Stimulated activated CD8-positive, alpha-beta memory T cell treated with anti-CD3 and anti-CD28 coated beads, Interleukin-15, amount 100 ng/mL, for 1 hour (primary cell): Measurements from ENCODE around the gene OLFM1.
"Not testable (repeated sequence)": the region's sequence is repeated elsewhere in the genome, so short reads cannot be mapped to it uniquely, and the experiment has no call there.

Experiments
- DNase-seq: peaks from one replicate; pipeline ENCODE4 v3.0.0-alpha.2; 2020; ENCODE audit warnings: low read depth

OLFM1 gene

DNA sequence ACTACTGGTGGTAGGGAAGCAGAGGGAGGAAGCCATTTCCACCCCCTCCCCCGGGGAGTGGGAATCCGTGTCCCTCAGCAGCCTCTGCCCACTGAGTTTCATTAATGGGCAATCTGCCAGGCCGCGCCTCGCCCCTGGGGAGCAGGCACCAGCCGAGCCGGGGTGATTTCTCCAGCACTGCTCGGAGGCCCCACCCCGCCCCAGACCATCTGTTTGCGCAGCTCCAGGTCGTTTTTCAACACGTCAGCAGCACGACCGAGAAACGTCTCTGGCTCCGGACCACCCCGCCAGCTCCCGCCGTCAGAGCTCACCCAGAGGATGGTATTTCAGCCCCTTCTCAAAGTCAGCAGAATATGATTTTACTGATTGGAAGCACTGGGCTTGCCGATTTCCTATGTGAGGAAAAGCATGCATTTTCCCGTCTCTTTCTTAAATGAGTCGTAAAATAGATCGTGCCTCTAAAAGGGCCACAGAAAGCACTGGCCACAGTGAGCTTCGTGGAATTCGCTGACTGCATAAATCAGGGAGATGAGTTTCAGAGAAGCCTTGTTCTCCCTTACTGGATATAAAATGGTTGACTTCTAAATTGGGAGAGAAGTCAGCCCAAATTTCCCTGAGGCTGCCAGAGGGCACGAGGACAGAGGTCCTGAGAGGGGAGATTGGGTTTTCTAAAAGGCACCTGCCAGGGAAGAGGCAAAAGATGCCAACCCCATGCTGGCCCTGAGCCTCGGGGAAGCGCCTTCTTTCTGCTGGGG, 47.0 kb downstream of the OLFM1 start:
- no peak for DNase-seq

DNA sequence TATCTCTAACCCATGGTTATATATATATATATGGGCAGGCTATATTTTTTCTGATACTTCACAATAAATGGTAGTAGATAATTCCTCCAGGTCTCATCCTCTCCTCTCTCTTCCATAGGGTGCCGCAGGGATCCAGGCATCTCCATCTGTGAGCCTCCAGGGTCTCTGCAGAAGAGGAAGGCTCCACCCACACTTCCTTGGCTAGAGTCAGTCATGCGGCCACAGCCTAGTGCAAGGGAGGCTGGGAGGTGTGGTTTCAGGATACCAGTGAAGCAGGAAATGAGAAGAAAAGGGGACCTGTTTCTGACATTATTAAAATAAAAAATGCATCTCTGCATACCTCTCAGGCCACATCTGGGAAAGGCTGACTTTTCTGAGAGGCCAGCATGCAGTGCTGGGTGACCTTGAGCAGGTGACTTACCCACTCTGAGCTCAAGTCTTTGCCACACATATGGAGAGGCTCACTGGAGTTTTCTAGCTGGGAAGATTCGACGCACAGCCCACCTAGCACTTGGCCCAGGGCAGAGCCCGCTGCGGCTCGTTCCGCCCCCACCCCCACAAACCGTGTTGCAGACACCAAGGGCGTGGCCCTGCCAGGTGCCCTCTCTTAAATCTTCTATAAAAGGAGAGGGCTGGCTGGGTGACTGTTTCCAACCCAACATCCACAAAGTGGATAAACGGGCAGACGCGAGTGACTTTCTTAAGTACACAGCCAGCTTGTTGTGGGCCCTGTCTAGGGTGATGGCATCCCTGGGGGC, 47.9 kb downstream of the OLFM1 start:
- no peak for DNase-seq

- no peak for DNase-seq
Observed at GRCh38 chr9:135135929-135136315, 48.5 kb downstream of the OLFM1 start.

DNA sequence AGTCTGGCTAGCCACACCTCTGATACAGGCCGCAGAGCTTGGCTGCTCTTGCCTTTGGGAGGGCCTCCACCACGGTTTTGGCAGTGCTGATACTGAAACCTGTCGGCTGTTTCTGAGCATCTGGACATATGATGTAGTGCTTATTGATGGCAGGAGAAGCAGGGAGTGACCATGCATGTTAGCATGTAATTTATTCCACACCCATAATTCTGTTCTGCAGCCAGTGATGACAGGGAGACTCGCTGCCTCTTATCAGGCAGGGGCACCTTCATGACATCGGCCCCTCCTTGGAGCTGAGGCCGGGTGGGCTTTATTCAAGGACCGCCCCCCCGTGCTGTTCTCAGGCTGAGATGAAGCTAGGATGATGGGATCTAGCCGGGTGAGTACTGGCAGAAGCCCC, 49.0 kb downstream of the OLFM1 start:
- no peak for DNase-seq

- no peak for DNase-seq
Observed at GRCh38 chr9:135136991-135137832, 49.7 kb downstream of the OLFM1 start.

DNA sequence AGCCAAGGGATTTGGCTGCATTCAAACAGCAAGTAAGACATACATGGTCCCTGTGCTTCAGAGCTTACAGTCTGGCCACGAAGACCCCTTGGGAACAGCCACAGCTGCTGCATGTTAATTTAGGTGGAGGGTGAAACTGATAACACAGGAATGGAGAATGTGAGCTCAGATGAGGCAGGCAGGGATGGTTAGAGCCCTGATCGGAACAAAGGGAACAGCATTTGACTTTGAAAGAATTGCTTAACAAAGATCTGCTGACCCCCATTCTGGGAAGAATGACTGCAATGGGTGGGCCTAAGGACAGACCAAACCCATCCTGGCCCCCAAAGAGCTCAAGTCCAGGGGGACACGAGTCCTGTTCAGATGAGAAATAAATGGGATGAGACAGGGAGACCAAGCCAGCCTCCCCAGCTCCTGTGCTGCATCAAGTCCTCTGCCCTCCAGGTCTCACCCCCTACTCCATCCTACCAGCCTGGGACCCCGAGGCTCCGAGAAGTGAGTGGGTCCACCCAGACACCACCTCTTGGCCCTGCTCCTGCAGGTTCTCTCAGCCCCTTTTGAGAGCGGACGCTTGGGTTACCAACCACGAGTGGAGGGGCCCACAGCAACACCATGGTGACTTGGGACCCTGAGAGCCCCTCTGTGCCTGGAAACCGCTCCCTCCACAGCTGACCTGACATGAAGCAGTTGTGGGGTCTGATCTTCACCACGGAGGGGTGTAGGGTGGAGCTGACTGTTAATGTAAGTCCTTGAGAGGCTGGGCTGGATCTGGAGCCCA, 50.8 kb downstream of the OLFM1 start:
- DNase-seq = no peak

DNA sequence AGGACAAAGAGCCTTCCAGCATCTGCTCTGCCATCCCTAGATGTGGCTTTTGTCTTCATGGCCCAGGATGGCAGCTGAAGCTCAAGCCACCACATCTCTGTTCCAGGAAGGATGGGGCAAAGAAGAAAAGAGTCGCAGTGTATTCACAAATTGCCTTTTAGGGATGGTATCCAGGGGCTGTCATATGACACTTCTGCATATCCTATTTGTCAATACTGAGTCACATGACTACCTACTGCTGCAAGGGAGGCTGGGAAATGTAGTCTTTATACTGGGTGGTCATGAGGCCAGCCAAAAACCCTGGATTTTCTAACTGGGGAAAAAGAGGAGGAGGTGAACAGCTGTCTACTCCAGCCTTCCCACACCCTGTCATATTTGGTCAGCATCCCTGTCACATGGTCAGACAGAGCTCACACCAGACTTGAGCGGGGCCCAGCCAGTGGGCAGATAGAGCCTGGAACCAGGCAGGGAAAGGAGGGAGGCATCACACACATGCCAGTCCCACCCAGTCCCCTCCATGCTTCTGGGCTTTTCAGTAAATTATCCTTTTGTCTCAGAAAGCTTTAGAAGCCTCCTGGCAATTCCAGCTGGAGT, 52.0 kb downstream of the OLFM1 start:
- no peak for DNase-seq

DNA sequence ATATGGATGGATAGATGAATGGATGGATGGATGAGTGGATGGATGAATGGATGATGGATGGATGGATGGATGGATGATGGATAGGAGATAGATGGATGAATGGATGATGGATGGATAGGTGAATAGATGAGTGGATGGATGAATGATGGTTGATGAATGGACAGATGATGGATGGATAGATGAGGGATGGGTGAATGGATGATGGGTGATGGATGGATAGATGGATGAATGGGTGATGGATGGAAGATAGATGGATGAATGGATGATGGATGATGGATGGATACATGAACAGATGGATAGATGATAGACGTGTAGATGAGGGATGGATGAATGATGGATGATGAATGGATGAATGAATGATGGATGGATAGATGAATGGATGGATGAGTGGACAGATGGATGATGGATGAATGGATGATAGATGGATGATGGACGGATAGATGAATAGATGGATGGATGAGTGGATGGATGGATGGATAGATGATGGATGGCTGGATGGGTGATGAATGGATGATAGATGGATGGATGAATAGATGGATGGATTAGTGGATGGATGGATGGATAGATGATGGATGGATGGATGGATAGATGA, 53.8 kb downstream of the OLFM1 start:
- no peak for DNase-seq

DNA sequence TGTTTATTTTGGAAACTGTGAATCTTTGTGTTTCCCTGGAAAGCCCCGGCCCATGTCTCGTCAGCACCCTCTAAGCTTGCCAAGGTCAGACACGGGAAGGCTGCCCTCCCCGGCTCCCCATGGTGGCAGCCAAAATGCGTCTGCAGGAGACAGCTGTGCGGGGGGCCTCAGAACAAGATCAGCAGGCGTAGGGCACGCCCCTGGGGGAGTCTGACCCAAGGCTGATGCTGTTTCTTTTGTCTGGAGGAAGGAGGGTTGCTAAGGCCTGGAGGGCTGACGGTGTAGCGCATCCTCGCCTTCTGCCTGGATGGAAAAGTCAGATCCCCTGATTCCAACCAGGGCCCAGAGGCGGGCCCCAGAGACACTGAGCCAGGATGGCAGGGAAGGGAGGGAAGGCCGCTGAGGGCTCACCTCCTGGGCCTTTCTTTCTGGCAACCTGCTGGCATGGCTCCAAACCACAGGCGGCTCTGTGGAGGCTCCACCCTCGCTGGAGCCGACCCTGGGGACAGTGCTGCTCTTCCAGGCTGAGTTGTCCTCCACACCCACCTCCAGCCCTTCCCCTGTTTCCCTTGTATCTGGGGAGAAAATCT, 57.2 kb downstream of the OLFM1 start:
- no peak for DNase-seq

- no peak for DNase-seq
Observed at GRCh38 chr9:135145312-135145711, 57.8 kb downstream of the OLFM1 start.

- DNase-seq = no peak
Observed at GRCh38 chr9:135146241-135146640, 58.8 kb downstream of the OLFM1 start.

DNA sequence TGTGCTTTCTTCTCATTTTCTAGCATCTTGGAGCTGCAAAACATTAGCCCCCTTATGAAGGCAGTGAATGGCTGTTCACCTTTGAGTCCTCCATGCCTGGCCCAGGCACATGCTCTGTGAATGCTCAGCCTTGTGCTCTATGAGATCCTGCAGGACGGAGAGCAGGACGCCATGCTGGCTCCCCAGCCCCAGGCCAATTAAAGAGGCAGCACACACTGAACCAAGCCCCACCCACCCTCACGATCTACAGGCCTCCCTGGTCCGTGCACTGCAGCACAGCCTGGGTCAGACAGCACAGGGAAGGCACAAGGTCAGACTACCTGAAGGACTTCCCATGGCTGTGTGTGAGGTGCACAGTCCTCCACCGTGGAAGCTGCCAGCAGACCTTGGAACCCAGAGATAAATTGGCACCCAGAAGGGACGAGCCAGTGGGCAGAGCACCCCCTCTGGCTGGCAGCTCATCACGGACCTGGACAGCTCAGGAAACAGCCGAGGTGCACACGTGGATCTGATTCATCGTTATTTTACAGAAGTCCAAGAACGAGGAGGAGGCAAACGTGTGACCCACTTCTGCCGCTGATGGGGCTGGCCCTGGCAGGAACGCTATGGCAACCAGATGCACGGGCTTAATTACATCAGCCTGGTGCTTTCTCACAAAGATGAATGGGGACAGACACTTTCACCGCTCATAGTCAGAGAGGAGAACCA, 59.5 kb downstream of the OLFM1 start:
- no peak for DNase-seq

GRCh38 chr9:135147474-135147805, 60.0 kb downstream of the OLFM1 start:
- no peak for DNase-seq

- DNase-seq = no peak
Observed at GRCh38 chr9:135147938-135148337, 60.5 kb downstream of the OLFM1 start.

DNA sequence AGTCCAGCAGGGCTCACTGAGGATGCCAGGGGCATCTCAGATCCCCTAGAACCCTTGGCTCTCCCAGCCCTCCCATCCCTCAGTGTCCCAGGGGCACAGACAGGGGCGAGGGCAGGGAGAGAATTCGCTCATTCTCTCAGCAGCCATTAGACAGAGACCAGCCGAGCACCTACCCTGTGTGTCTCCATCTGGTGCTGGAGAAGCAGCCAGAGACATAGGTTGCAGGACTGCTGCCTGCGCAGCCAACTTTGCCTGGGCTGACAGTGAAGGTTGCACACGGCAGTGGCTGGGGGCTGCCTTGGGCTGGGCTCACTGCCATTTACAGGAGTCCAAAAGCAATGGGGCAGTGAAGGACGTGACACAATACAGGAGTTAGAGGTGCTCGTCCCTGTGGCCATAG, 60.9 kb downstream of the OLFM1 start:
- DNase-seq = no peak

GRCh38 chr9:135149901-135150300, 62.4 kb downstream of the OLFM1 start:
- DNase-seq = not testable (repeated sequence)

- no peak for DNase-seq
Observed at GRCh38 chr9:135150981-135151380, 63.5 kb downstream of the OLFM1 start.

DNA sequence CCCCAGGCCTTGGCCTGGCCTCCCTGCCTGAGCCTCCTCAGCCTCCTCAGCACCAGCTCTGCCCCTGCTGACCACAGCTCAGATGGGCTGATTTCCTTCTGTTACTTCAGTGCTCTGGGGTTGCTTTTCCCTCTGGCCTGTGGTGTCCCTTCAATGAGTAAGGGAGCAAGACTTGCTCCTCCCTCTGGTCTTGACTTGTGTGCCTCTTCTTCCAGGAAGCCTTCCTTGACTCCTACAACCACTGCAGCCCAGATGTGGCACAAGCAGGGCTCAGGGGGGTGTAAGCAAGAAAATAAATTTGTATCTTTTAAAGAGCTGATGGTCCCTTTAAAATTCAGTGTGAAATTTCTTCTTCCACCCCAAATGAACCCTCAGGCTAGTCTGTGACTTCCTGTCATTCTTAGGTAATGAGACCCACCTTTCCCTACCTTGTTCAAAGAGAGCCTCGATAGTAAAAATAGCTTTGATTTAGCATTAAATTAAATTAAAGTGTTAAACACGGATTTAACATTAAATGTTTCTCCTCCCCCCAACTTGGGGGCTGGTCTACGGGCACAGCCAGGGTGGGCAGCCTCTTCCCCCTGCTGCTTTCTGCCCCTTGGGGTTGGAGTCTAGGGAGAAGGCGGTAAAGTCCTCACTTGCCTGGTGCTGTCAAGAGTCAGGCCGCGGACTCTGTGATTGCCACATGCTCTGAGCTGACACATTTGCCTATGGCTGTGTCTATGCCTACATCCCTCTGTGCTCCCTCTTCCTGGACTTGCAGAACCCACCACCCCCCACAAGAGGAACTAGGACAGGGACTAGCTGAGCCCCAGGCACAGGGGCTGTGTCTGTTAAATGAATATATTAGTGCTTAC, 64.5 kb downstream of the OLFM1 start:
- DNase-seq = no peak

DNA sequence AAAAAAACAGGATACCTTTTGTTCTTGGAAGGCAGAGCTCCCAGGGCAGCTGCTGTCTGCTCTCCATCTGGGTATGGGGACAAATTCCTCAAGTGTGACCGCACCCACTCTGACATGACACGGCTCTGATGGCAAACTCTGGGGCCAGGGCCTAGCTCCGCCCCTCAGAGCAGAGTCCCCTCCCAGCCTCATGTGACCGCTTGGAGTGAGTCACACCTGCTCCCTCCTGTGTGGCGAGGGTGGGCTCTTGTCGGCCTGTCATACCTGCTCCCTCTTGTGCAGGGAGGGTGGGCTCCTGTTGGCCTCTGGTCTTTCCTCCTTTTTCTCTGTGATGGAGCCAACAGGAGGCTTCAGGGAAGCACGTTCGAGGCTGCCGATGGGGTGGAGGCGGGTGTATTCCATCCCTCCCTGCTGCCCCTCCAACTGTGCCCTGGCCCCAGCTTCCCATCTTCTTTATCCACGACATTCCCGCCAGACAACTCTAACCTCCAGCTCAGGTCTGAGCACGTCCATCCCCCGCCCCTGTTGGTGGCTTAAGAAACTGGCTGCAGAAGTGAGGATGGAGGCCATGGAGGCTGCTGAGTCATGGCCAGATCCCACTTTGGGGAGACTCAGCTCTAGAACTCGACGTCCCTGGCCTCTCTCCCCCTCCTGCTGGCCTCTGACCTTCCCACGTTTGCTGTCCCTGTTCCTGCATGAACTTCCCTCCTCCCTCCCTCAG, 65.3 kb downstream of the OLFM1 start:
- DNase-seq = no peak
